ENCODE results near the gene RERE. TPM values are rescaled to one million over a fixed set of nuclear protein-coding genes. Genes with fewer than 3 reads are reported as not detected.
"Not testable (repeated sequence)": the region's sequence is repeated elsewhere in the genome, so short reads cannot be mapped to it uniquely, and the experiment has no call there.

Gene RERE
- total RNA-seq, 1 donor from 2014 or later, result 80.3 TPM

- intact Hi-C loops (cut with DNase I), result no loop called here
- TF ChIP-seq POLR2AphosphoS5 (IDR thresholded peaks at IDR 0.05; ENCODE audit: insufficient read depth in 1 of 2, low read depth in 1 of 2), result peak; percentile 23 to 44
- no peak for TF ChIP-seq POLR2A (IDR thresholded peaks at IDR 0.05)
- TF ChIP-seq CTCF (IDR thresholded peaks at IDR 0.05), result no peak
- no peak for DNase-seq (ENCODE audit: extremely low spot score in 2 of 2)
- peak overlapping the region; percentile 26 for H3K27ac ChIP-seq
- H3K4me3 ChIP-seq, result no peak overlapping the region
- H3K4me1 ChIP-seq, result peaks cover 44% of the 10 kb centered on the region
- H3K36me3 ChIP-seq, result no peaks in the 10 kb centered on the region
- H3K27me3 ChIP-seq, result no peaks in the 10 kb centered on the region
- no peaks in the 10 kb centered on the region for H3K9me3 ChIP-seq
Observed at GRCh38 chr1:8822373-8823294, 5.2 kb upstream of the RERE start.

- Histone ChIP-seq H3K27ac (no peak overlapping the region), H3K27me3 (no peaks in the 10 kb centered on the region), H3K9me3 (no peaks in the 10 kb centered on the region), H3K36me3 (no peaks in the 10 kb centered on the region), H3K4me1 (peaks cover 47% of the 10 kb centered on the region), H3K4me3 (no peak overlapping the region)
- TF ChIP-seq POLR2AphosphoS5 (IDR thresholded peaks at IDR 0.05; ENCODE audit: insufficient read depth in 1 of 2, low read depth in 1 of 2) (no peak), POLR2A (IDR thresholded peaks at IDR 0.05) (no peak), CTCF (IDR thresholded peaks at IDR 0.05) (no peak)
- intact Hi-C loops (cut with DNase I), result no loop called here
- no peak for DNase-seq (ENCODE audit: extremely low spot score in 2 of 2)
Observed at GRCh38 chr1:8821084-8821483, 3.6 kb upstream of the RERE start.

GRCh38 chr1:8818789-8819188 is 1.3 kb upstream of the RERE start:
- H3K27me3 ChIP-seq; intact Hi-C loops (cut with DNase I); DNase-seq (ENCODE audit: extremely low spot score in 2 of 2); H3K4me3 ChIP-seq; H3K36me3 ChIP-seq; H3K9me3 ChIP-seq: not testable (repeated sequence)
- Histone ChIP-seq H3K27ac (peak overlapping the region; percentile 99), H3K4me1 (peaks cover 51% of the 10 kb centered on the region)

GRCh38 chr1:8818325-8818775 is 910 bp upstream of the RERE start:
- H3K9me3 ChIP-seq, result no peaks in the 10 kb centered on the region
- H3K4me1 ChIP-seq, result peaks cover 47% of the 10 kb centered on the region
- H3K27ac ChIP-seq, result peak overlapping the region; percentile 99
- intact Hi-C loops (cut with DNase I), result no loop called here
- H3K36me3 ChIP-seq, result no peaks in the 10 kb centered on the region
- H3K27me3 ChIP-seq, result no peaks in the 10 kb centered on the region
- H3K4me3 ChIP-seq, result peak overlapping the region; percentile 69 to 89
- no peak for DNase-seq (ENCODE audit: extremely low spot score in 2 of 2)
- TF ChIP-seq POLR2AphosphoS5 (IDR thresholded peaks at IDR 0.05; ENCODE audit: insufficient read depth in 1 of 2, low read depth in 1 of 2) (peak in 1 of 2 donors; percentile 49), POLR2A (IDR thresholded peaks at IDR 0.05) (no peak)

GRCh38 chr1:8816831-8817411 is 519 bp downstream of the RERE start:
- Histone ChIP-seq H3K9me3 (no peaks in the 10 kb centered on the region), H3K27me3 (no peaks in the 10 kb centered on the region), H3K27ac (peak overlapping the region; percentile 99), H3K4me3 (peak overlapping the region; percentile 69 to 89), H3K36me3 (no peaks in the 10 kb centered on the region), H3K4me1 (peaks cover 35% of the 10 kb centered on the region)
- no peak for TF ChIP-seq POLR2AphosphoS5 (IDR thresholded peaks at IDR 0.05; ENCODE audit: insufficient read depth in 1 of 2, low read depth in 1 of 2)
- TF ChIP-seq CTCF (IDR thresholded peaks at IDR 0.05), result no peak
- TF ChIP-seq POLR2A (IDR thresholded peaks at IDR 0.05), result no peak
- intact Hi-C loops (cut with DNase I), result no loop called here
- DNase-seq (ENCODE audit: extremely low spot score in 2 of 2), result peak in 1 of 2 donors; percentile 89

GRCh38 chr1:8816264-8816663 is 1.2 kb downstream of the RERE start:
- no peak for DNase-seq (ENCODE audit: extremely low spot score in 2 of 2)
- peaks cover 38% of the 10 kb centered on the region for H3K4me1 ChIP-seq
- H3K9me3 ChIP-seq, result no peaks in the 10 kb centered on the region
- peak overlapping the region; percentile 69 to 89 for H3K4me3 ChIP-seq
- intact Hi-C loops (cut with DNase I), result no loop called here
- TF ChIP-seq POLR2A (IDR thresholded peaks at IDR 0.05) (no peak), POLR2AphosphoS5 (IDR thresholded peaks at IDR 0.05; ENCODE audit: insufficient read depth in 1 of 2, low read depth in 1 of 2) (peak in 1 of 2 donors; percentile 2)
- no peaks in the 10 kb centered on the region for H3K27me3 ChIP-seq
- peak overlapping the region; percentile 99 for H3K27ac ChIP-seq
- H3K36me3 ChIP-seq, result no peaks in the 10 kb centered on the region
